A673 (cell line): ENCODE data around the gene VSIR. TPM values are rescaled to one million over a fixed set of nuclear protein-coding genes. Genes with fewer than 3 reads are reported as not detected.

ENCODE experiments used
- BruUV-seq: library from RNA; stranded (reverse); fragments of 400-500 nt; replicated peaks from 2 replicates; lab custom pipeline; 2021; lab: Mats Ljungman, UMichigan
- CTCF ChIA-PET: fragments of 300-600 bp; sonication (Branson Sonifier 250); formaldehyde crosslinking; loops from one replicate; lab custom pipeline; 2022; ENCODE audit warnings: antibody characterized with exemption; lab: Charles Lee
- POLR2A ChIA-PET: fragments of 300-600 bp; sonication (Branson Sonifier 250); formaldehyde crosslinking; loops from one replicate; lab custom pipeline; 2022; ENCODE audit warnings: antibody characterized with exemption; ENCODE audit not compliant: low non-redundant PET; lab: Charles Lee
- DNase-seq: peaks from one replicate; pipeline ENCODE4 v3.0.0-alpha.2; 2015; ENCODE audit warnings: low spot score
- H3K27ac ChIP-seq: fragments of 200-600 bp; sonication (generic); 2 replicates; pipeline ENCODE4 v1.5.1; 2016; ENCODE audit warnings: mixed run types, low read depth, mild to moderate bottlenecking, mixed read lengths, antibody characterized with exemption, low read length; ENCODE audit not compliant: poor library complexity, severe bottlenecking
- H3K27me3 ChIP-seq: fragments of 200-600 bp; sonication (generic); replicated peaks from 2 replicates; pipeline ENCODE4 v1.6.1; 2017; ENCODE audit warnings: mixed run types, low read depth, mild to moderate bottlenecking, mixed read lengths, antibody characterized with exemption, low read length; ENCODE audit not compliant: insufficient read depth, poor library complexity
- H3K36me3 ChIP-seq: fragments of 200-600 bp; sonication (generic); 2 replicates; pipeline ENCODE4 v1.6.1; 2016; ENCODE audit warnings: mixed run types, mild to moderate bottlenecking, mixed read lengths, antibody characterized with exemption, low read length; ENCODE audit not compliant: insufficient read depth, poor library complexity, severe bottlenecking
- H3K4me1 ChIP-seq: fragments of 200-600 bp; sonication (generic); 2 replicates; pipeline ENCODE4 v1.6.1; 2017; ENCODE audit warnings: mixed run types, mild to moderate bottlenecking, mixed read lengths, antibody characterized with exemption, low read length; ENCODE audit not compliant: insufficient read depth, poor library complexity, severe bottlenecking
- H3K4me3 ChIP-seq: fragments of 200-600 bp; sonication (generic); 2 replicates; pipeline ENCODE4 v1.5.1; 2016; ENCODE audit warnings: low read depth, mixed run types, mild to moderate bottlenecking, mixed read lengths, low read length; ENCODE audit not compliant: poor library complexity, severe bottlenecking
- H3K9me3 ChIP-seq: fragments of 200-600 bp; sonication (generic); 2 replicates; pipeline ENCODE4 v1.6.1; 2016; ENCODE audit warnings: mixed run types, low read depth, mild to moderate bottlenecking, mixed read lengths, antibody characterized with exemption, low read length; ENCODE audit not compliant: poor library complexity, severe bottlenecking
- EZH2 ChIP-seq: fragments of 200-600 bp; sonication (generic); IDR thresholded peaks from 2 replicates; pipeline ENCODE4 v1.6.1; 2017; ENCODE audit warnings: borderline replicate concordance, low read depth, mild to moderate bottlenecking, mixed read lengths, antibody characterized with exemption, low read length; ENCODE audit not compliant: poor library complexity, severe bottlenecking
- intact Hi-C: fragments of 100-400 bp; cut with micrococcal nuclease; formaldehyde crosslinking; loops from one replicate; pipeline ENCODE4 v1.10.0; 2022; ENCODE audit not compliant: unreplicated experiment
- total RNA-seq: library from RNA; stranded (reverse); gene quantifications from 2 replicates; pipeline ENCODE4 v1.2.3, GENCODE V29; 2021
- TF ChIP-seq, protein P1 (sequence below): fragments of 300-800, 200-600 bp; sonication (generic); conservative IDR thresholded peaks from 2 replicates; pipeline ENCODE4 v1.5.1; 2017; ENCODE audit warnings: low read depth, mild to moderate bottlenecking, antibody characterized with exemption, low read length, moderate library complexity, mixed read lengths

VSIR gene
- total RNA-seq, 1 experiment from 2014 or later, result not detected

DNA sequence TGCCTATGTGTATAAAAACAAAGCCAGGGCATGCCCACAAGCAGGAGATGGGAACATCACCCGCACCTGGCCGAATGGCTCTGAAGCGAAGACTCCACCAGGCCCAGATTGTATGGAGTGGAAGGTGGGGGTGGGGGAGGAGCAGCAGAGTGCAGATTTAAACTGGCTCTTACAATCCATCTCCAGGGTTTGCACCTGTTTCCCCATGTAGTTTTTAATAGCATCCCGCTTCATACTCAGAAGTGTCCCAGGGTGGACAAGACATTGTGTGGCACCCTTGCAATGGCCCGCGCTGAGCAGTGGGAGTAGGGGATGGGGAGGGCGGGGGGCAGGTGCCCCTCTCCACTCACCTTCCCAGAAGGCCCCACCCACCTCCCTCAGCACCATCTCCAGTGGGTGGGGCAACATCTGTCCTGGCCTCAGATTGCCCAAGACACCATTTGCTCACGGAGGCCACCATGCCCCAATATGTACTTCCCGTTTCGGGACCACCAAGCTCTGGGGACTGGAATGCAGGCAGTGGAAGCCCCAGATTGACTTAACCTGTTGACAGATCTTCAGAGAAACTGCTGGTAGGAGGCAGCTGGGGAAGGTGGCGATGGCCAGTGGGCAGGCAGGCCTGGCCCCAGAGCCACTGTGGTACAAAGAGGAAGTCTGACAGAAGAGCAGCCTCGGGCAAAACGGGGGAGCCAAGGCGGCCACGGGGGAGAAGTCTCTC, 23.0 kb downstream of the VSIR start:
- DNase-seq, result no peak
- intact Hi-C loops, result no loop called here
- TF ChIP-seq, protein P1, sequence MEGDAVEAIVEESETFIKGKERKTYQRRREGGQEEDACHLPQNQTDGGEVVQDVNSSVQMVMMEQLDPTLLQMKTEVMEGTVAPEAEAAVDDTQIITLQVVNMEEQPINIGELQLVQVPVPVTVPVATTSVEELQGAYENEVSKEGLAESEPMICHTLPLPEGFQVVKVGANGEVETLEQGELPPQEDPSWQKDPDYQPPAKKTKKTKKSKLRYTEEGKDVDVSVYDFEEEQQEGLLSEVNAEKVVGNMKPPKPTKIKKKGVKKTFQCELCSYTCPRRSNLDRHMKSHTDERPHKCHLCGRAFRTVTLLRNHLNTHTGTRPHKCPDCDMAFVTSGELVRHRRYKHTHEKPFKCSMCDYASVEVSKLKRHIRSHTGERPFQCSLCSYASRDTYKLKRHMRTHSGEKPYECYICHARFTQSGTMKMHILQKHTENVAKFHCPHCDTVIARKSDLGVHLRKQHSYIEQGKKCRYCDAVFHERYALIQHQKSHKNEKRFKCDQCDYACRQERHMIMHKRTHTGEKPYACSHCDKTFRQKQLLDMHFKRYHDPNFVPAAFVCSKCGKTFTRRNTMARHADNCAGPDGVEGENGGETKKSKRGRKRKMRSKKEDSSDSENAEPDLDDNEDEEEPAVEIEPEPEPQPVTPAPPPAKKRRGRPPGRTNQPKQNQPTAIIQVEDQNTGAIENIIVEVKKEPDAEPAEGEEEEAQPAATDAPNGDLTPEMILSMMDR, result no peak
- TF ChIP-seq EZH2, result no peak
- Histone ChIP-seq H3K36me3 (no peaks in the 10 kb centered on the region), H3K4me3 (no peak overlapping the region), H3K9me3 (no peaks in the 10 kb centered on the region), H3K27ac (no peak overlapping the region), H3K27me3 (no peaks in the 10 kb centered on the region), H3K4me1 (no peaks in the 10 kb centered on the region)
- ChIA-PET CTCF (no interaction called here), POLR2A (no interaction called here)
- no TSS peak for BruUV-seq

DNA sequence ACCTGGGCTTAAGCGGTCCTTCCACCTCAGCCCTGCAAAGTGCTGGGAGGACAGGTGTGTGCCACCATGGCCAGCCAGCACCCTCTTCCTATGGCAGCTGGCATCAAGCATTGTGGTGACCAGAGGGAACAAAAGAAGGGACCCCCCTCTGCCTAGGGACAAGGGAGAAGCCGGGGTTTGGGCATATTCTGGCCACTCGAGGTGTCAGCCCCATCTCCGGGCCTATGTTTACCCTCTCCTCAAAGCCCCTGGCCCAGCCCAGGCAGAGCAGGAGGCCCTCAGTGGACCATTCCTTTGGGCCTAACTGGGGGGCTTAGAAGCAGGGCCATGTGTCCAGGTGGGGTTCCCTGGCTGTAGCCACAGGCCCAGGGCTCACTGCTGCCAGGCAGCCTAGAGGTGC, 23.9 kb downstream of the VSIR start:
- Histone ChIP-seq H3K36me3 (no peaks in the 10 kb centered on the region), H3K27ac (no peak overlapping the region), H3K9me3 (no peaks in the 10 kb centered on the region), H3K27me3 (no peaks in the 10 kb centered on the region), H3K4me1 (no peaks in the 10 kb centered on the region), H3K4me3 (no peak overlapping the region)
- ChIA-PET POLR2A (no interaction called here), CTCF (no interaction called here)
- intact Hi-C loops, result no loop called here
- DNase-seq, result no peak
- no peak for TF ChIP-seq EZH2
- TF ChIP-seq, protein P1, result no peak
- no TSS peak for BruUV-seq

DNA sequence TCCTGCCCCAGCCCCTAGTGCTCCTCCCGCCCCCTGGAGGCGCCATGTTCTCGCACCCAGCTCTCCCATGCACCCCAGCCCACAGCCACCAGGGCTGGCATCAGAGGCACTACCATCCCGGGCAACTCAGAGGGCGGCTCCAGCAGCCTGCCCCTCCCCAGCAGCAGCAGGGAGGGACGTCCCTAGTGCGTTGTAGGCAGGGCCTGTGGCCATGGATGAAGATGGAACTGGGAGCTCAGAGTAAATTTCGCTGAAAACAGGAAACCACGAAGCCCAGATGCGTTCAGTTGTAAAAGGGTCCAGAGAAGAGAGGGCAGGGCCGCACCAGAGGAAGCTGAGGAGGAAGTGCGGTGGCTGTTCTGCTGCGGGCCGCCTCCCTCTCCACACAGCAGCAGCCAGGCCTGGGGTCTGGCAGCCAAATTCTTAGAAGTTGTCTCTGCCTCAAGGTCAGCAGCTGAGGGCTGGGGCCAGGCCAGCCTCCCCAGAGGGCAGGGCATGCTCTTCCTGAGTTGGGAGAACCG, 24.6 kb downstream of the VSIR start:
- BruUV-seq, result no TSS peak
- no peaks in the 10 kb centered on the region for H3K27me3 ChIP-seq
- no peak for DNase-seq
- no peak overlapping the region for H3K27ac ChIP-seq
- H3K4me3 ChIP-seq, result no peak overlapping the region
- TF ChIP-seq EZH2, result no peak
- TF ChIP-seq, protein P1, result no peak
- no peaks in the 10 kb centered on the region for H3K4me1 ChIP-seq
- no peaks in the 10 kb centered on the region for H3K9me3 ChIP-seq
- intact Hi-C loops, result no loop called here
- ChIA-PET POLR2A (no interaction called here), CTCF (no interaction called here)
- no peaks in the 10 kb centered on the region for H3K36me3 ChIP-seq
